GM13976 (cell line): ENCODE results near the gene TRA2B.

Experiments used
- DNase-seq: peaks from one replicate; pipeline ENCODE4 v3.0.0; 2012; ENCODE audit warnings: low spot score
- CTCF ChIP-seq: IDR thresholded peaks from 2 replicates; pipeline ENCODE4 v1.5.1; 2012; ENCODE audit warnings: borderline replicate concordance, mild to moderate bottlenecking; ENCODE audit not compliant: insufficient read depth; ENCODE audit errors: extremely low read depth, missing control alignments, control extremely low read depth
- in situ Hi-C: fragments of 300-500 bp; cut with MboI; formaldehyde crosslinking; loops from one replicate; pipeline ENCODE4 v1.12.0; 2022; ENCODE audit warnings: low sequenced_read_pairs, mixed read lengths, inconsistent platforms; ENCODE audit not compliant: unreplicated experiment

The TRA2B gene

DNA sequence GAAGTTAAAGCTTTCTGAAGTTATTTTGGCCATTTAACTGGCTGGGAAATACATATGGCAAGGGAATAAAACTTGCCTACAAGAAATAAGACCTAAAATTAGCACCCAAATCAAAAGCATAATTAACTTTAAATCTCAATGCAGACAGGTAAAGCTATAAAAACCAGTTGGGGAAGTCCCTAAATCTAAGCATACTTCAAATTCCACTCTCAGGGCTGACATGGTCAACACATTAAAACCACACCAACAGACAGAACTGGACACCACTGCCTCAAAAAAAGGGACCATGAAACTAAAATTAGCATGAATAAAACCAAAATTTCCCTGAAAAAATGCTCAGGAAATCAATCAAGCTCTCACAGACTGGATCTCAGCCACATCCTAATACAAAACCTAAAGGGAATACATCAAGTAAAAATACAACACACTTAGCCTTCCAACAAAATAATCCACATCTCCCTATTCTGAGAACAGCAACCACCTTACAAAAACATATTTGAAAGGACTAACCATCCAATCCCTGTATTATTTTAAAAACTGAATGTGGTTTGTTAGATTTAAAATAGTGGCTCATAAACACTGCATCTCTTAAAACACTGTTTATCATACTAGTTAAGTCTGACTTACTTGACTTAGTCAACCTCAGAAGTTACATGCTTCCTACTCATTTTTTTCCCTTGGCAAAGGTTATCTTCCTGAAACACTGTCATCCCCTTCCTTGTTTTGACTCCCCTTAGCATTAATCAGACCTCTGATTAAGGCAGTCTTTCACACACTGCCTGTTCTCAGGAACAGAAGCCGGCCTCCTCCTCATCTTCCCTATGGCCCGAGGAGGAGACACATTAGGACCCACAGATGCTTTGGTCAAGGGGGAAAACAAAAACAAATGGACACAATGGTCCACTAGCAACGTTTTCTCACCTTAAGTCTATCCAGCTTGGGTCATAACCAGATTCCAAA is 8.3 kb downstream of the TRA2B start:
- DNase-seq, result no peak
- in situ Hi-C loops, result no loop called here
- TF ChIP-seq CTCF, result no peak

- TF ChIP-seq CTCF, result no peak
- in situ Hi-C loops, result no loop called here
- no peak for DNase-seq
Observed at GRCh38 chr3:185928496-185928895, 9.3 kb downstream of the TRA2B start.

DNA sequence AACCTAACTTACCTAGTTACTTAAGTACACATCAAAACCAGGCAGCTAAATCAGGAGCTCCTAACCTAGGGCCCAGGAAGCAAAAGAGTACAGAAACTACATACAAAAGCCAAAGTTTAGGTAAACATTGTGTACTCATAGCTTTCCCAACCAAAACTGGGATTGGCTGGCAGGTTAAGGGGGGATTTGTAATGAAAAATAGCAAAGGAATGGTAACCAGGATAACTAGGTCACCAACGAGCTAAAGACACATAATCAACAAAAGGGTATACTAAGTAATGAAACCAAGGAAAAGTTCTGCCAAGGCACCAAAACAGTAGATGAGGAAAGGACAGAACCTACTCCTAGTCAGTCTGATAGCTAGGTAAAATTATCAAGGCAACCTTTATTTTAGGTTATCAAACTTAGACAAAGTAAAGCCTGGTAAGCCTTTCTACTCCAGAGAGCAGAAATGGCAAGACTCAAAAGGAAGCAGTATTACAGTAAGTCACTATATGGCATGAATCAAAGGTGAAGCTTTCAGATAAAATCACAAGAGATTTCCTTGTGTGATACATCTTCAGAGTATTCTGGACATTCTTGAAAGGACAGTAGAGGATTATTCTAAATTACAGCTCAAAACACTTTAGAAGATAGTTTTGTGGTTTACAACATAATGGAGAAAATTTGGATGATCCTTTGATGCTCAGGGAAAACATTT is 10.2 kb downstream of the TRA2B start:
- no peak for TF ChIP-seq CTCF
- DNase-seq, result no peak
- in situ Hi-C loops, result no loop called here

DNA sequence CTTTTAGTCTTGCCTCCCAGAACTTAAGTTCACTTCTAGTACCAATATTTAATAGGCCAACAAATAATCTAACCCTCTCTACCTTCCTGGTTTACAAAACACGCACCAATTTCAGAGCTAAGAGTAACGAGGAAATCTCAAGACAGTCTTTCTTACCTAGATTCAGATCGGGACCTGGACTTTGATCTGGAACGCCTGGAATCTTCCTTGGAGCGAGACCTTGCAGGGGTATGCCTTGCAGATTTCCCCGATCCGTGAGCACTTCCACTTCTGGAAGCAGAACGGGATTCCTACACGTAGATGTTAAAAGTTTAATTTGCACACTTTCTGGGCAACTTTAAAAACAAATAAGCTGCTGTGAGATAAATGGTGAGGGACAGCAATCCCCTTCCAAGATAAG is 11.4 kb downstream of the TRA2B start:
- in situ Hi-C loops, result no loop called here
- DNase-seq, result no peak
- no peak for TF ChIP-seq CTCF

- in situ Hi-C loops, result no loop called here
- no peak for TF ChIP-seq CTCF
- no peak for DNase-seq
Observed at GRCh38 chr3:185925353-185925752, 12.5 kb downstream of the TRA2B start.

GRCh38 chr3:185924375-185924774 is 13.4 kb downstream of the TRA2B start:
- no peak for DNase-seq
- in situ Hi-C loops, result no loop called here
- no peak for TF ChIP-seq CTCF
